A549 (cell line): ENCODE data around the gene PDIK1L.

ENCODE experiments used
- BHLHE40 ChIP-seq: IDR thresholded peaks from 2 replicates; pipeline ENCODE4 v1.6.1; 2012; ENCODE audit warnings: low read depth, low read length, inconsistent platforms
- CHD2 ChIP-seq: fragments of 150-350 bp; IDR thresholded peaks from 2 replicates; pipeline ENCODE4 v1.6.1; 2014; ENCODE audit warnings: low read length; ENCODE audit not compliant: partially characterized antibody
- CTCF ChIP-seq: fragments of >200 bp; sonication (Bioruptor Twin); formaldehyde crosslinking; IDR thresholded peaks from 3 replicates; pipeline ENCODE4 v1.5.1; 2016
- EP300 ChIP-seq, 2 experiments: fragments of >200 bp; sonication (Bioruptor Twin); formaldehyde crosslinking; IDR thresholded peaks; 2 replicates in 1 of 2; 3 replicates in 1 of 2; pipeline ENCODE4 v1.6.1; 2016 to 2017
- ESRRA ChIP-seq: fragments of 150-350 bp; IDR thresholded peaks from 2 replicates; pipeline ENCODE4 v1.6.1; 2014; ENCODE audit warnings: mild to moderate bottlenecking, low read length, borderline replicate concordance
- HOXA7 ChIP-seq: fragments of 250-450 bp; sonication (Bioruptor Pico); IDR thresholded peaks from 2 replicates; pipeline ENCODE4 v1.5.0; 2020; ENCODE audit warnings: mild to moderate bottlenecking, moderate library complexity
- MYC ChIP-seq: IDR thresholded peaks from 2 replicates; pipeline ENCODE4 v1.6.1; 2012; ENCODE audit warnings: mild to moderate bottlenecking, inconsistent platforms, low read length, improper control_type of control experiment, borderline replicate concordance
- PBX3 ChIP-seq: IDR thresholded peaks from 2 replicates; pipeline ENCODE4 v1.6.1; 2012
- POLR2A ChIP-seq: IDR thresholded peaks from 2 replicates; pipeline ENCODE4 v1.6.1; 2012; ENCODE audit warnings: mild to moderate bottlenecking, low read length
- RAD21 ChIP-seq, 2 experiments: fragments of >200 bp in 1 of 2; sonication (Bioruptor Twin) in 1 of 2; formaldehyde crosslinking in 1 of 2; IDR thresholded peaks in 1 of 2; conservative IDR thresholded peaks in 1 of 2; 2 replicates in 1 of 2; 3 replicates in 1 of 2; pipeline ENCODE4 v1.6.1; 2012 to 2018; ENCODE audit warnings: inconsistent platforms in 1 of 2
- REST ChIP-seq: fragments of 200-600 bp; sonication (generic); IDR thresholded peaks from 2 replicates; pipeline ENCODE4 v1.6.1; 2016; ENCODE audit warnings: antibody characterized with exemption, mild to moderate bottlenecking, moderate library complexity
- RFX5 ChIP-seq: fragments of 450-650 bp; IDR thresholded peaks from 2 replicates; pipeline ENCODE4 v1.7.1; 2014; ENCODE audit warnings: antibody characterized with exemption, mild to moderate bottlenecking, moderate library complexity

GRCh38 chr1:26102119-26102518 is 9.5 kb upstream of the PDIK1L start:
- no peak for TF ChIP-seq MYC
- no peak for TF ChIP-seq RAD21 (conservative IDR thresholded peaks at IDR 0.05 in 1 of 2, IDR thresholded peaks at IDR 0.05 in 1 of 2)
- no peak for TF ChIP-seq PBX3
- no peak for TF ChIP-seq POLR2A
- no peak for TF ChIP-seq CTCF
- no peak for TF ChIP-seq HOXA7 (CRISPR knock-in tag)
- TF ChIP-seq REST: no peak
- no peak for TF ChIP-seq RFX5
- no peak for TF ChIP-seq EP300 (IDR thresholded peaks at IDR 0.05)
- TF ChIP-seq CHD2: no peak
- no peak for TF ChIP-seq BHLHE40
- no peak for TF ChIP-seq ESRRA
